HPDE6-E6E7 (cell line): ENCODE data around the gene TRIB2.

Experiments
- DNase-seq: peaks from one replicate; pipeline ENCODE4 v3.0.0; 2011; ENCODE audit warnings: missing footprints; ENCODE audit errors: extremely low spot score

Gene TRIB2

GRCh38 chr2:12700989-12701388 lies 15.7 kb upstream of the TRIB2 start:
- no peak for DNase-seq

GRCh38 chr2:12701786-12702167 lies 15.0 kb upstream of the TRIB2 start:
- no peak for DNase-seq

DNA sequence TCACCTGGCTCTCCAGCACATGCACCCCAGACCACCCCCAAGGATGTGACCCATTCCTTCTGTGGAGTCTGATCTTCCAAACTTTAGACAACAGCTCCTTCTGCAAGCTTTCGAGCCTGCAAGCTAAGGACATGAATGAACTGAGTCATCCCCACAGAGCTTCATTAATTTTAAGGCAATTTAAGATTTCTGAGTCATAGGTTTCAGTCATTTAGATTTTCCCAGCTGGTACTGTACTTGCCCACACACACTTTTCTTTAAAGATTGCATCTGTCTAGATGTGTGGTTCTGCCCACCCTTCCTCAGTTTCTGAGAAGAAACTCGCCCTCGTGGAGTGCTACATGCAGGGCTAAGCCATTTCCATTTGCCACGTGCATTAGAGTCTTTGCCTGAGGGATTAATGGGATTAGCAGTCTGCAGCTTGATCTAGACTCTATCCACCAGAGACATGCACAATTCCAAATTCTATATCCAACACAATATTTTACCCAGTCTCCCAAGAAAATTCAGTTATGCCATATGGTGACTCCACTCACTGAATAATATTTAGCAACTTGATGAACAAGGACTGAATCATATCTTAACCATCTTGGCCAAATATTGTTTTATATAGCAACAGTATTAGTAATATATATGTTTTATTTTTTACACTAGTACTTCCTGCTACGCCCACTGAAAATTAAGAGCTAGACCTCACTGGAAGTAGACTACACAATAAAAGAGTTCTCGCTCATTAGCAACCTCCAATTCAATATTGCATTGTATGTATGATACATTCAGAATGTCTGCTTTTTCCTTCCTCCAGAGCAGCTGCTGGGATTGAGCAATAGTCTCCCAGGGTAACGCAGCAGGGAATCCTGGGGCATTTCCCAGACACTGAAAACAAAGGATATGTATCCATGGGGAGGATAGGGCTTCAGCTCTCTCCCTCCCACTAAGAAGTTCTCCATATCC lies 14.3 kb upstream of the TRIB2 start:
- DNase-seq = peak; percentile 63

GRCh38 chr2:12704378-12704777 lies 12.4 kb upstream of the TRIB2 start:
- DNase-seq = no peak

- no peak for DNase-seq
These were observed 11.5 kb upstream of the TRIB2 start for GRCh38 chr2:12705230-12705629.

- DNase-seq = no peak
These were observed 11.0 kb upstream of the TRIB2 start for GRCh38 chr2:12705742-12706141.

DNA sequence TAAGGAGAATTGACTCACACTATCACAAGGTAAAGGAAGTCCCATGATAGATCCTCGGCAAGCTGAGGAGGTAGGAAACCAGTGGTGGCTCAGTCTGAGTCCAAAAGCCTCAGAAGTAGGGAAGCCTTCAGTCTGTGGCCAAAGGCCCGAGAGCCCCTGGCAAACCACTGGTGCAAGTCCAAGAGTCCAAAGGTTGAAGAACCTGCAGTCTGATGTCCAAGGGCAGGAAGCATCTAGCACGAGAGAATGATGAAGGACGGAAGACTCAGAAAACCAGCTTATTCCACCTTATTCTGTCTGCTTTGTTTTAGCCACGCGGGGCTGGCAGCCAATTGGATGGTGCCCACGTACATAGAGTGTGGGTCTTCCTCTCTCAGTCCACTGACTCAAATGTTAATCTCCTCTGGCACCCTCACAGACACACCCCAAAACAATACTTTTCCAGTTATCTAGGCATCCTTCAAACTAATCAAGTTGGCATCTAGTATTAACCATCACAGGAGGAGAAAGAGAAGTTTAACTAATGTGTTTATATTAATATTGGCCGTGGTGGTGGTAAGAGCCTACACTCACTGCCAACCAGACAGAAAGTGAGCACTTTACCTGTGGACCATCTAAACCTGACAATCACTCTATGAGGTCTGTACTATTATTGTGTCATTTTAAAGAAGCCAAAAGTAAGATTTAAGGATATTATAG lies 8.1 kb upstream of the TRIB2 start:
- no peak for DNase-seq

DNA sequence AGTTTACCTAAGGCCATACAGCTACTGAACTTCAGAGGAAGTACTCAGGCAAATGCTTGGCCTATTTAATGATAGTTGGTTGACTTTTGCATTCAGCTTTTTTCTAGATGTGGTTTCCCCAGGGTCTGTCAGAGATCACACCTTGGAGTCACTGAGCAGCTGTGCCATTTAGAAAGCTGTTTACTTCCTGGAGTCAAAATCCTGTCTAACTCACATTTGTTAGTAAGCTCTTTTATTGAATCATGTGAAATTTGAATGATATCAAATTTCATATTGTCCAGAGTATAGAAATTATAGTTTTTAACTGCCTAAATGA lies 7.6 kb upstream of the TRIB2 start:
- DNase-seq = no peak

- no peak for DNase-seq
These were observed 6.4 kb upstream of the TRIB2 start for GRCh38 chr2:12710301-12710700.

DNA sequence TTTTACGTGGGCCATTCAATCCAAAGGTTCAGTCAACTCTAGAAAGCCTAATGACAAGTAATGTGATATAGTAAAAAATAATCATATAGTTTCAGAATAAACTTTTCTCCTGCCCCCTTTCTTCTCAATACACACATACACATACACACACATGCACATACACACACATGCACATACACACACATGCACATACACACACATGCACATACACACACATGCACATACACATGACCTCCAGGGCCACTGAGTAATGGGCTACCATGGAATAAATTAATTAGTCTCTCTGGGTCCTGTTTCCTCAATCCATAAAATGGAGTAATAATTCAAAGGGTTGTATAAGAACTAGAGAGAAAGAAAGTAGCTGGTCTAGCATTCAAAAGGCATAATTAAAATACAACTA lies 5.4 kb upstream of the TRIB2 start:
- no peak for DNase-seq

DNA sequence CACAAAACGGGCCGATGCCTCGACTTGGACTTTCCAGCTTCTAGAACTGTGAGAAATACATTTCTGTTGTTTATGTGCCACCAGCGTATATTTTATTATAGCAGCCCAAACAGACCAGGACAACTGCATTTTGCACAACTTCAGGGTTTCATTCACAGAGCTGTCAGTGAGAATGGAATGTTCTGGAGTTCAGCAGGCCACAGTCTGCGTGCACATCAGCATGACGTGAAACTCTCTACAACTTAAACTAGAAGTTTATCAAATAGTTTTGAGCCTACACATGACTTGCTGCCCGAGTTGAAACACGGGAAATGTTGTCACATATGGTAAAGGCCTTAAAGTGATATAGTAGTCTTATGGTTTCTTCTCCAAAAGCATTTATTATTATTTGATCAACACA lies 3.9 kb upstream of the TRIB2 start:
- no peak for DNase-seq

DNA sequence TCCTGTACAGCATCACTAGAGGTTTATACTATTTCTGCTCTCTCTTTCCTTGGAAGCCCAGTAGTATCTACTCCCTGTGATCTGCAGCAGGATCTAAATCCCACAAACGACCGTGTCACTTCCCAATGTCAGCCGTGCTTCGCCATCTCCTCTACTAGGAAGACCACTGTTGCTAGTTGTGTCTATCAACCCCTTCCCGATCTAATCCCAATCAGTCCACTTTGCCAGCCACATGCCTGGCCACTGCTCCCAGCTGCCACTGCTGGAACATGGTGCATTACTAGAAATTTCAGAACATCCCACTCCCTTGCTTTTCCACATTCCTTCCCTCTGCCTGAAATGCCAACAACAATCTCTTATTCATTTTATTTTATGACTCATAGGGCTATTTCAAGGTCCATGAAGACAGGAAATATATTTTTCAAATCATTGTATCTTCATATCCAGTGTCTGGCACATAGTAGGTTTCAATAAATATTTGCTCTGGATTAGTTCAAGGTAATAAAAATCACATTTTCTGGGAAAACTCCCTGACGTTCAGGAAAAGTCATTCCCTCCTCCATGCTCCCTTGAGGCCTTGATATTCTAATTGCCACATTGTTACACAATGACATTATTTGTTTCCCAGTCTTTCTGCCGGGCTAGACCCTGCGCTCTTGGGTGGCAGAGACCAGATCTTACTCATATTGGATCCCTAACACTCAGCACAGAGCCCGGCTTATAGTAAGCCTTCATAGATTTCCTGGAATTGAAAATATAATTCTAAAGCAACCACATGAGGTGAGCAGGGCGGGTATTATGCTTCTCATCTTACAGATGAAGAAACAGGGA lies 2.1 kb upstream of the TRIB2 start:
- DNase-seq = no peak

- DNase-seq = no peak
These were observed 1.3 kb upstream of the TRIB2 start for GRCh38 chr2:12715258-12716031.

- DNase-seq = no peak
These were observed 779 bp upstream of the TRIB2 start for GRCh38 chr2:12716032-12716281.

GRCh38 chr2:12717191-12718014 lies 667 bp downstream of the TRIB2 start:
- no peak for DNase-seq

DNA sequence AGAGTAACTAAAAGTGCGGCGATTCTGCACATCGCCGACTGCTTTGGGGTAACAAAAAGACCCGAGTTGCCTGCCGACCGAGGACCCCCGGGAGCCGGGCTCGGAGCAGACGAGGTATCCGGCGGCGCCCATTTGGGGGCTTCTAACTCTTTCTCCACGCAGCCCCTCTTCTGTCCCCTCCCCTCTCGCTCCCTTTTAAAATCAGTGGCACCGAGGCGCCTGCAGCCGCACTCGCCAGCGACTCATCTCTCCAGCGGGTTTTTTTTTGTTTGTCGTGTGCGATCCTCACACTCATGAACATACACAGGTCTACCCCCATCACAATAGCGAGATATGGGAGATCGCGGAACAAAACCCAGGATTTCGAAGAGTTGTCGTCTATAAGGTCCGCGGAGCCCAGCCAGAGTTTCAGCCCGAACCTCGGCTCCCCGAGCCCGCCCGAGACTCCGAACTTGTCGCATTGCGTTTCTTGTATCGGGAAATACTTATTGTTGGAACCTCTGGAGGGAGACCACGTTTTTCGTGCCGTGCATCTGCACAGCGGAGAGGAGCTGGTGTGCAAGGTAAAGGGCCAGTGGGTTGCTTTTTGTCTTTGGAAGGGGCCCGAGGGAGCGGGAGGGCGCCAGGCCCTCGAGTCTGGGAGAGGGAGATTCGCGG lies 1.4 kb downstream of the TRIB2 start:
- DNase-seq = no peak

DNA sequence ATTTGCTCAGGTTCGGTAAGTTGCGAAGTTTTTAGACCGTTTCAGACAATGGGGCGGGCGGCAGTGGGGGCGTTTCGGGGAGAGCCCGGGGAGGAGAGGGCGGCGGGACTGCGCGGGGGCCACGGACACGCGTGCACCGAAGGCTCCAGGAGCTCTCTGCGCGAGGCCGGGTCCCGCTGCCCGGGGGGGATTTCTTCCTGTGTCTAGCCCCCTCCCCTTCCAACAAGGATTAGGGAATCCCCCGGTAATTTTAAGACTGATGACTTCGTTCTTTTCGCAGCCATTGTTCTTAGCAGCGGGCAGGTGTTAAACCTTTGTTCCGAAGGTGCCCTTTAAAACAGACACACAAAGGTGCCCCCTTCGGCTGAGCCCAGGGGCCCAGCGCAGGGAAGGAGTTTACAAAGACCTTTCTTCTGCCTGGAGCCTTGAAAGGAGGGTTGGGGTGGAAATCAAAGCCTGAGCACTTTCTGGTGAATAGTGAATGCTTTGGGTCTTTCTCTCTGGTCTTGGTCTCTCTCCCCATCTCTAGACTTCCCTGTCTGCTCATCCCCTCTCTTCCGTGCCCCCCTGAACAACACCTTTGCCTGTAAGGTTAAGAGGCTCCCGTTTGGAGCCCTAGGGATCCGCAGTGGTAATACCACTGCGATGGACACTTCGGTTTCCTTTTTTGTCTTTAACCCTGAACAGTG lies 2.1 kb downstream of the TRIB2 start:
- DNase-seq = no peak

DNA sequence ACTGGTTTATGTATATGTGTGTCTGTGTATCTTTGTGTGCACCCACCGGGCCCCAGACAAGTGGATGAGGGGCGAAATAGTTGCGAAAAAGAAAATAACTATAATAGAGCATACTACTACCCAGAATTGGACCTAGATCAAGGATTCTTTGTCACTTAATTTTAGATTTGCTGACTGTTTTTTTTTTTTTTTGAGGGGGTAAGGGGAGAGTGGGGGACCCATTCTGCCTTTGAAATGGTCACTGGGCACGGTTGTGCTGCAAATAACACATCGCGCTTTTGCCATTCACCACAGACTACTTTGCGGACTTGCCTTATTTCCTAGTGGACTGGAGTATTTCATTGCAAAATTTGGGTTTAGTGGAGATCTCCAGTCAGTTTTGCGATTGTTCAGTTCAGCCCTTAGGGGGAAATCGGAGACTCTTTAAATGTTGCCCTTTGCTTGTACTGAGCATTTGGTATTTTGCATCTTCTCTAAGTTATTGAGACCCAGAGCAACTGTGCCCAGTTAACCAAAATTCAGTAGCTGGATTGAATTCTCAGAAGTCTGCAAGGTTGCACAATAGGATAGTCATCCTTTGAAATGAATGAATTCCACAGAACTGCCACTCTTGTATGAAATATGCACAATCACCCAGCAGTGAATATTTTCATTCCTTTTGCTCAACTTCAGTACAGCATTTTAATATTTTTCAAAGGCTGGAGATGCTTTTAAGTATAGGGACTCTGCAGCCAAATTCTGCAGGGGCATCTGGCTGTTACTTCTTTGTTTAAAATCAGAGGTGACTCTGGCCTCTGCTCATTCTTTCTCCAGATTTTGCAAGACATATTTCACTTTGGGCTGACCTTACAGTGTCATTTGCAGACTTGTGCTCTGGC lies 2.9 kb downstream of the TRIB2 start:
- no peak for DNase-seq

DNA sequence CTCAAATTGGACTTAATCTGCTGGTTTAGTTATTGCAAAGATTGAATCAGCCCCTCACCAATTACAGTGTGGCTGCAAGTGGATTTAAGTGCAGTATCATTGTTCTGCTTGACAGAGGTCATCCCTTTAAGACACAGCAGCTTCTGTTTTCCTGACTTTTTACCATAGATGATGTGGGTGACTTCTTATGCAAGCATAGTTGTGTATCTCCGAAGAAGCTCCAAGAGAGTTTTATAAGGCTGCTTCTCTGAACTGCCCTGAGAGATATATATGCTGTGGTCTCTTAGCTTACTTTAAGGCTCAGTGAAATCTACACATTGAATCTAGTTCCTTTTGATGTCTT lies 3.5 kb downstream of the TRIB2 start:
- DNase-seq = no peak
